Activated CD8-positive, alpha-beta T cell treated with anti-CD3 and anti-CD28 coated beads, Interleukin-2, amount 10 ng/mL, durations not matched to agents 7 days and 5 days (primary cell): Measurements from ENCODE around the gene SH2B3. TPM values are rescaled to one million over a fixed set of nuclear protein-coding genes. Genes with fewer than 3 reads are reported as not detected.

Experiments used
- ATAC-seq: fragments of 150-1000 bp; cut with Tn5 transposase; one replicate; pipeline ENCODE4 v1.10.0; 2021; ENCODE audit warnings: moderate library complexity
- CTCF ChIA-PET: fragments of 350-600 bp; sonication (Branson Sonifier 250); formaldehyde crosslinking; loops from one replicate; lab custom pipeline; 2021; ENCODE audit warnings: antibody characterized with exemption; lab: Charles Lee
- POLR2A ChIA-PET: fragments of 350-600 bp; sonication (Branson Sonifier 250); formaldehyde crosslinking; loops from one replicate; lab custom pipeline; 2021; ENCODE audit warnings: antibody characterized with exemption; lab: Charles Lee
- DNase-seq: peaks from one replicate; pipeline ENCODE4 v3.0.0-alpha.2; 2020
- H3K27ac Mint-ChIP-seq: one replicate; pipeline ENCODE4 v1.8.0; 2021; ENCODE audit warnings: mild to moderate bottlenecking, mixed read lengths
- H3K27me3 Mint-ChIP-seq: one replicate; pipeline ENCODE4 v1.8.0; 2021; ENCODE audit warnings: low read depth, mixed read lengths
- H3K36me3 Mint-ChIP-seq: one replicate; pipeline ENCODE4 v1.8.0; 2021; ENCODE audit warnings: low read depth, mixed read lengths
- H3K4me1 Mint-ChIP-seq: one replicate; pipeline ENCODE4 v1.8.0; 2021; ENCODE audit warnings: low read depth, mixed read lengths
- H3K4me3 Mint-ChIP-seq: one replicate; pipeline ENCODE4 v1.8.0; 2021; ENCODE audit warnings: mild to moderate bottlenecking, mixed read lengths
- H3K9me3 Mint-ChIP-seq: one replicate; pipeline ENCODE4 v1.8.0; 2022; ENCODE audit warnings: mixed read lengths; ENCODE audit not compliant: insufficient read depth
- total RNA-seq, 2 experiments: library from RNA; stranded (reverse); gene quantifications; one replicate each; pipeline ENCODE4 v1.2.3, GENCODE V29; 2021

The SH2B3 gene
- total RNA-seq, 2 experiments from 2014 or later: 49.9 to 50.9 TPM

GRCh38 chr12:111446631-111447570 lies 41.2 kb downstream of the SH2B3 start:
- no peak overlapping the region for H3K4me3 Mint-ChIP-seq
- ChIA-PET CTCF (interaction anchor here (1.2 to 28.2 kb wide), 2 partner anchors 12 to 43 kb away, joined by 4 to 1088 read pairs; partner anchors contain the start of gene SH2B3), POLR2A (interaction anchor here (1.0 to 3.0 kb wide), 4 partner anchors 12 to 44 kb away, joined by 3 to 16 read pairs (median 3); no protein-coding TSS in a partner anchor)
- ATAC-seq (no peak), DNase-seq (peak; percentile 20)
- H3K4me1 Mint-ChIP-seq: peaks cover 94% of the 10 kb centered on the region
- peak overlapping the region; percentile 93 for H3K27ac Mint-ChIP-seq
- H3K9me3 Mint-ChIP-seq: no peaks in the 10 kb centered on the region
- peaks cover 75% of the 10 kb centered on the region for H3K36me3 Mint-ChIP-seq
- H3K27me3 Mint-ChIP-seq: no peaks in the 10 kb centered on the region

- Mint-ChIP-seq H3K27ac (peak overlapping the region; percentile 52), H3K4me1 (peaks cover 86% of the 10 kb centered on the region), H3K9me3 (no peaks in the 10 kb centered on the region), H3K4me3 (no peak overlapping the region), H3K36me3 (peaks cover 70% of the 10 kb centered on the region), H3K27me3 (no peaks in the 10 kb centered on the region)
- ChIA-PET POLR2A (interaction anchor here (1.2 to 3.0 kb wide), 3 partner anchors 13 to 39 kb away, joined by 3 to 16 read pairs (median 3); no protein-coding TSS in a partner anchor), CTCF (interaction anchor here (28.2 kb wide), 1 partner anchor 44 kb away, joined by 1088 read pairs; the partner anchor contains the start of gene SH2B3)
- DNase-seq (peak; percentile 18), ATAC-seq (no peak)
These were observed 42.0 kb downstream of the SH2B3 start for GRCh38 chr12:111447571-111448265.

- peak; percentile 18 for DNase-seq
- Mint-ChIP-seq H3K36me3 (peaks cover 64% of the 10 kb centered on the region), H3K4me3 (no peak overlapping the region), H3K27me3 (no peaks in the 10 kb centered on the region), H3K9me3 (no peaks in the 10 kb centered on the region), H3K27ac (peak overlapping the region; percentile 52), H3K4me1 (peaks cover 80% of the 10 kb centered on the region)
- ATAC-seq: no peak
- ChIA-PET CTCF (interaction anchor here (1.2 to 28.2 kb wide), 3 partner anchors 19 to 80 kb away, joined by 3 to 1088 read pairs (median 170); partner anchors contain the start of gene SH2B3), POLR2A (interaction anchor here (1.1 to 3.0 kb wide), 2 partner anchors 10 to 13 kb away, joined by 4 to 16 read pairs; no protein-coding TSS in a partner anchor)
These were observed 42.6 kb downstream of the SH2B3 start for GRCh38 chr12:111448266-111448830.

GRCh38 chr12:111448846-111449790 lies 43.4 kb downstream of the SH2B3 start:
- POLR2A ChIA-PET: interaction anchor here (1.1 to 3.0 kb wide), 2 partner anchors 10 to 14 kb away, joined by 4 to 16 read pairs; no protein-coding TSS in a partner anchor
- DNase-seq (peak; percentile 27), ATAC-seq (no peak)
- CTCF ChIA-PET: interaction anchor here (1.2 to 28.2 kb wide), 3 partner anchors 19 to 80 kb away, joined by 3 to 1088 read pairs (median 170); partner anchors contain the start of gene SH2B3
- peak overlapping the region; percentile 65 for H3K27ac Mint-ChIP-seq
- H3K36me3 Mint-ChIP-seq: peaks cover 67% of the 10 kb centered on the region
- H3K4me1 Mint-ChIP-seq: peaks cover 72% of the 10 kb centered on the region
- H3K4me3 Mint-ChIP-seq: no peak overlapping the region
- no peaks in the 10 kb centered on the region for H3K27me3 Mint-ChIP-seq
- no peaks in the 10 kb centered on the region for H3K9me3 Mint-ChIP-seq

GRCh38 chr12:111450676-111451075 lies 45.0 kb downstream of the SH2B3 start:
- peak overlapping the region; percentile 68 for H3K27ac Mint-ChIP-seq
- POLR2A ChIA-PET: interaction anchor here (0.9 to 1.3 kb wide), 3 partner anchors 11 to 52 kb away, joined by 3 to 5 read pairs (median 4); no protein-coding TSS in a partner anchor
- H3K4me3 Mint-ChIP-seq: no peak overlapping the region
- CTCF ChIA-PET: interaction anchor here (1.0 to 28.2 kb wide), 13 partner anchors 8 to 362 kb away, joined by 3 to 1088 read pairs (median 7); partner anchors contain the start of gene SH2B3
- peaks cover 63% of the 10 kb centered on the region for H3K4me1 Mint-ChIP-seq
- no peaks in the 10 kb centered on the region for H3K9me3 Mint-ChIP-seq
- H3K36me3 Mint-ChIP-seq: peaks cover 73% of the 10 kb centered on the region
- H3K27me3 Mint-ChIP-seq: no peaks in the 10 kb centered on the region
- ATAC-seq (no peak), DNase-seq (peak; percentile 11)

- Mint-ChIP-seq H3K4me3 (no peak overlapping the region), H3K9me3 (no peaks in the 10 kb centered on the region), H3K4me1 (peaks cover 57% of the 10 kb centered on the region), H3K27ac (peak overlapping the region; percentile 68), H3K36me3 (peaks cover 74% of the 10 kb centered on the region), H3K27me3 (no peaks in the 10 kb centered on the region)
- DNase-seq (peak; percentile 8), ATAC-seq (no peak)
- ChIA-PET POLR2A (interaction anchor here (0.6 to 1.4 kb wide), 6 partner anchors 11 to 58 kb away, joined by 3 to 13 read pairs (median 5); no protein-coding TSS in a partner anchor), CTCF (interaction anchor here (0.9 to 28.2 kb wide), 33 partner anchors 9 to 1093 kb away, joined by 3 to 1088 read pairs (median 6); partner anchors contain the start of genes ACAD10, BRAP, PHETA1 and SH2B3)
These were observed 45.5 kb downstream of the SH2B3 start for GRCh38 chr12:111451232-111451631.

- Mint-ChIP-seq H3K4me3 (no peak overlapping the region), H3K36me3 (peaks cover 70% of the 10 kb centered on the region), H3K27ac (peak overlapping the region; percentile 56), H3K4me1 (peaks cover 53% of the 10 kb centered on the region), H3K27me3 (no peaks in the 10 kb centered on the region), H3K9me3 (no peaks in the 10 kb centered on the region)
- ChIA-PET POLR2A (interaction anchor here (0.6 to 1.4 kb wide), 6 partner anchors 22 to 58 kb away, joined by 3 to 13 read pairs (median 4); no protein-coding TSS in a partner anchor), CTCF (interaction anchor here (0.6 to 28.2 kb wide), 47 partner anchors 9 to 1093 kb away, joined by 3 to 1088 read pairs (median 5); partner anchors contain the start of genes ACAD10, BRAP, PHETA1 and SH2B3)
- peak; percentile 35 for ATAC-seq
- DNase-seq: peak; percentile 46
These were observed 46.0 kb downstream of the SH2B3 start for GRCh38 chr12:111451649-111452129.

- ChIA-PET CTCF (interaction anchor here (3.0 to 28.2 kb wide), 2 partner anchors 8 to 49 kb away, joined by 39 to 1088 read pairs; partner anchors contain the start of gene SH2B3), POLR2A (no interaction called here)
- peak; percentile 19 for DNase-seq
- no peaks in the 10 kb centered on the region for H3K9me3 Mint-ChIP-seq
- H3K4me3 Mint-ChIP-seq: no peak overlapping the region
- H3K27ac Mint-ChIP-seq: peak overlapping the region; percentile 17
- no peaks in the 10 kb centered on the region for H3K27me3 Mint-ChIP-seq
- ATAC-seq: no peak
- peaks cover 42% of the 10 kb centered on the region for H3K4me1 Mint-ChIP-seq
- H3K36me3 Mint-ChIP-seq: peaks cover 60% of the 10 kb centered on the region
These were observed 47.6 kb downstream of the SH2B3 start for GRCh38 chr12:111453071-111453989.

GRCh38 chr12:111454311-111454710 lies 48.6 kb downstream of the SH2B3 start:
- Mint-ChIP-seq H3K4me1 (peaks cover 32% of the 10 kb centered on the region), H3K4me3 (no peak overlapping the region), H3K36me3 (peaks cover 50% of the 10 kb centered on the region), H3K9me3 (no peaks in the 10 kb centered on the region), H3K27ac (peak overlapping the region; percentile 43), H3K27me3 (no peaks in the 10 kb centered on the region)
- ChIA-PET CTCF (interaction anchor here (1.5 to 28.2 kb wide), 2 partner anchors 50 to 76 kb away, joined by 6 to 1088 read pairs; partner anchors contain the start of gene SH2B3), POLR2A (no interaction called here)
- ATAC-seq: no peak
- DNase-seq: peak; percentile 17
